ENCODE measurements around the gene CCDC154.

- TF ChIP-seq EZH2phosphoT487 (IDR thresholded peaks at IDR 0.05) (no peak), CTCF (IDR thresholded peaks at IDR 0.05) (no peak)
Observed at GRCh38 chr16:1443980-1444729, at the start of gene CCDC154.
